Stimulated activated CD8-positive, alpha-beta memory T cell treated with anti-CD3 and anti-CD28 coated beads, Interleukin-7, amount 100 ng/mL, for 24 hours (primary cell): Measurements from ENCODE around the gene GJB6.
"Not testable (repeated sequence)": the region's sequence is repeated elsewhere in the genome, so short reads cannot be mapped to it uniquely, and the experiment has no call there.

Experiments
- DNase-seq: peaks from one replicate; pipeline ENCODE4 v3.0.0-alpha.2; 2020; ENCODE audit warnings: low read depth

The GJB6 gene

DNA sequence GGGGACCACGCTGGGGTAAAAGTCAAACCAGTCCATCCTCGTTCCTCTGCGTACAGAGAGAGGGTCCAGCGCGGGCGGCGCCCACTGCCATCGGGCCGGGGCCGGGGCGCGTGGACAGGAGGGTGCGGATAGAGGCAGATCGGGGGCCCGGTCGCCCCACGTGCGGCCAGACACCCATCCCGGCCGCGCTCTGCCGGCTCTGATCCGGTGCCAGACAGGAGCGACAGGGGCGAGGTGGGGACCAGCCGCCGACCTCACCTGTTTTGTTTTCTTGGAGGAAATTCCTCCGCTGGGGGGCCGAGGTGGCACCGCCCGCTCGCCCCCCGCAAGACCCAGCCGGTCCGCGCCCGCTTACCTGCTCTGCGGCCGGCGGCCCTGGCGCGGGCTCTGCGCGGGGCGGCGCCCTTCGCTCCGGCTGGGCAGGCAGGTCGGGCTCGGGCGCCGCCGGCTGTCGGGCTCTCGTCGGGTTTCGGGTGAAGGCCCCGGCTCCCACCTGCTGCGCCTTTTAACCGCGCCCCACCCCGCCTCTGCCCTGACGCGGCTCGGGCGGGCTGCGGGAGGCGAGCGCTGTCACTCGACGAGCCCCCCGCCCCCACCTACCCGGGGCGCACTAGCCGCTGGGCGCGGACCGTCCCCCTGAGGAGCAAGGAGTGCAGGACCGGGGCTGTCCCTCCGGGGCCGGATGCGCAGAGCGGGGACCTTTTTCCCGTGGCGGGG, at the start of gene GJB6:
GJB6 (minus strand) TSS at position 481 of the 717 bp plus-strand sequence. CDS start 8,839 bp downstream, outside the sequence.
- no peak for DNase-seq

DNA sequence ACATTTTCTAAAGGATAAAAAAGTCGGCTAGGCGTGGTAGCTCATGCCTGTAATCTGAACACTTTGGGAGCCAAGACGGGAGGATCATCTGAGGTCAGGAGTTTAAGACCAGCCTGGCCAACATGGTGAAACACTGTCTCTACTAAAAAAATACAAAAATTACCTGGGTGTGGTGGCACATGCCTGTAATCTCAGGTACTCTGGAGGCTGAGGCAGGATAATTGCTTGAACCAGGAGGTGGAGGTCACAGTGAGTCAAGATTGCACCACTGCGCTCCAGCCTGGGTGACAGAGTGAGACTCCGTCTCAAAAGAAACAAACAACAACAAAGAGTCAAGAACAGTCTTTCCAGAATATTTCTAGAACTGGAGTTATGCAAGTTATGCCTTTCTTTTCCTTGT, 44.8 kb upstream of the GJB6 start:
- DNase-seq, result not testable (repeated sequence)

DNA sequence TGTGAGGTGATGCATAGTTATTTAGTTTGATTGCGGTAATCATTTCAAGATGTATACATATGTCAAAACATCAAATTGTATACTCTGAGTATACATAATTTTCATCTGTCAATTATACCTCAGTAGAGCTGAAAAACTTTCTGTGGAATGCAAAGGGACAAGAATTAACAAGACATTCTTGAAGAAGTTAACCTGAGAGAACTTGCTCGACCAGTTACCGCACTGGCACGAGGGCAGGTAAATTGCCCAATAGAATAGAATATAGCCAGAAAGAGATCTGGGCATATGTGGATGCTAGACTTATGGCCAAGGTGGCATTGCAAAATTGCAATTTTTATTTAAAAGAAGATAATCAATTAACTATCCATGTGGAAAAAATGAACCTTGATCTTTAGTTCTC, 42.3 kb upstream of the GJB6 start:
- DNase-seq, result no peak

DNA sequence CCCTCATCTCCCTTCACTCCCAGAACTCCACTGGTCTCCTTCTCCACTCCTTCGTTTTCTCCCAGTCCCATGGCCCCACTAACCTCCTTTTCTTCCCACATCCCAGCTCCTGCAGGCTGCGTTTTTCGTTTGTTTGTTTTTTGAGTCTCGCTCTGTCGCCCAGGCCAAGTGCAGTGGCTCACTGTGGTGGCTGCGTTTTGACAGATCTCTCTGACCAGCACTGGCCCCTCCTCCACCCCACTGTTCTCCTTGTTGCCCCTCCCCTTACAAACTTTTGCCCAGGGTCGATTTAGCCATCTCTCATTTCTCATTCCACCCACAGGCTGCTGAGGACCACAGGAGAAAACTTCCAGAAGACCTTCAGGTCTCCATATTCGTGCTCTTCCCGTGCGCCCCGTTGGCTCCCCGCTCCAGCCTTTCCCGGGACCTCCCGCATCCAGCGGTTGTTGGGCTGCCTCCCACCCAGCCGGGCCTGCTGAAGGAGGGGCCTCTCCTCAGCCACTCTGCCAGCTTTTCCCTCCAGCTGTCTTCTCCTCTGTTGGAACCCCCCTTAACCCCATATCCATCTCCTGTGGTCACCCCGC, 40.6 kb upstream of the GJB6 start:
- no peak for DNase-seq

DNA sequence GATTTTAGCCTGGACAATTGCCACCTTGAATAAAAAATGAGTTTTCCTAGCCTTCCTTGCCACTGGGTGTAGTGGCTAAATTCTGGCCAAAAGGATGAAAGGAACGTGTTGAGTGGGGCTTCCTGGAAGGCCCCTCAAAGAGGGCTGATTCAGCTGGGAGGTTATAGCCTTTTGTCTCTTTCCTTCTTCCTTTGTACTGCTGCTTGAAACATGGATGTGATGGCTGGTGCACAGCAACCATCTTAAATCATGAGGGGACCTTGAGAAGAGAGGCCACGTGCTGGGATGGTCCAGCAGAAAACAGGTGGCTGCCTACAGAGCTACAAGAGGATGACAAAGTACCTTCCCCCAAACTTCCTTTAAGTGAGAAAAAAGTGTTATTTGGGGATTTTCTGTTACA, 40.0 kb upstream of the GJB6 start:
- DNase-seq, result no peak

DNA sequence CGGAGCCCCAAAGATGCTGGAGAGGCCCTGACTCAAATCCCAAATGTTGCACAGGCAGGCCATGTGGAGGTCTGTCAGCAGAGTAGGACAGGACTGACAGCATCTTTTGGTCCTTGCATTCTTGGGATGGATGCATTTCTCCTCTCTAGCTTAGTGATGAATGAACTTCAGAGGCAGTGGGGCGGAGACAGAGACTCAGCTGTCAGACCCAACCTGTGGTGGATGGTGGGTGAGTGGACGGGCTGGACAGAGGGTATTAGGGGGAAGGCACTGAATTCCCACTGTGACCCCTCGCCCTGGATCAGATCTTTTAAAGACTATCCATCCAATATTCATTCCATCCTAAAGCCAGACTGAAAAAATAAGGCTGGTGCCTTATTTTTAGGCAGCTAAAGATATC, 39.3 kb upstream of the GJB6 start:
- DNase-seq, result no peak

DNA sequence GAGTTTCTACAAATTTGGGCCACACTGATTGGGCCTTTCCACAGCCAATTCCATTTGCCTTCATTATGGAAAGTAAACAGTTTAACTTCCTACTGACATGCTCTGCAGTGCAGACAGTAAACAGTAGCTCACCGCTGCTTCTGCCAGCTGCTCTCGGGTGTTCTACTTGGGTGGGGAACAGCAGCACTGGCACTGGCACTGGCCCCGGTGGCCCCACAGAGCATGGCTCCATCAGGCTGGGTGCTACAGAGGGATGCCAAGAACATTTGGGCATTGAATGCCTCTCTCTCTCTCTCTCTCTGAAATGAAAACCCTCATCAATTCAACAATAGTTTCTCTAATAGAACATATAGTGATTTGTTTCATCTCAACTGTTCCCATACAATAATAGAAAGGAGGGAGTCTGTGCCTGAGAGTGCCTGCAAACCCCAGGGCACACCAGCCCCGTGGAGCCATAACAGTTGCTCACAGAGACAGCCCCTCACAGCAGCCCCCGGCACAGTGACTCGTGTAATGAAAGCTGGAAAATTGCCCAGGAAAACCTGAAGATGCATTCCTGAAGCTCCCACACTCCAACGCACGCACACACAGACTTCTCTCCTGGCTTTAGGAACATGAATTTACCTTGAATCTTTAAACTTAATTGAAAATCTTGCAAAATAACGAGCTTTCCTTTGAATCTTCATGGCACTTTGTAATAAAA, 38.2 kb upstream of the GJB6 start:
- DNase-seq, result no peak

DNA sequence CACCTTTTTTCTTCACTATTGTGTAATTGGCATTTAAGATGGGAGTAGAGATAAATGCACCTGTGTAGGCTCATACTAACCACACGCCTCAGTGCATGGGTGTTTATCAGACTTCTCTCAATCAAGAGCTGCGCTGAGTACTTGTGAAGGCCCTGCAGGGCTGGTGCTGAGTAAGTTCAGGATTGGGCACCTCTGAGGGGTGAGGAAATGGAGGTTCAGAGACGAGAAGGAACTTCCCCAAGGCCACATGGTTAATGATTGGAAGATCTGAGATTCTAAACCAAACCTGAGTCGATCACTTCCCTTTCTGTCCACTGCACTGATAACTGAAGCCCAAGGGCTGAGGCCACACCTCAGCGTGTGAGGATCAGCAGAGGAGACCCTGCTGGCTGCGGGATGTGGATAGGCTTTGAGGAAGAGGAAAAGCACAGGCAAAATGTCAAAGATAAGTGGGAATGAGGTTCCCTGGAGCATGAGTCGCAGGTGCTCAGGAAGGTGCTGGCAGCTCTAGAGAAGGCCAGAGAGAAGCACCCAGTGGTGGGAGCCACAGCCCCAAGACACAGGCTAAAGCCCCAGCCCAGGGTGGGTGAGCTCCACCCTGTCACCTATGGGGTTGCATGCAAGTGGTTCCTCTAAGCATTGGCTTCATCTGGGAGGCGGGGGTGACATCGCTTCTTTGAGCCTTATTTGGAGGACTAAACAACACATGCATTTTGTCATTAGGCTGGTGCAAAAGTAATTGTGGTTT, 32.3 kb upstream of the GJB6 start:
- no peak for DNase-seq

DNA sequence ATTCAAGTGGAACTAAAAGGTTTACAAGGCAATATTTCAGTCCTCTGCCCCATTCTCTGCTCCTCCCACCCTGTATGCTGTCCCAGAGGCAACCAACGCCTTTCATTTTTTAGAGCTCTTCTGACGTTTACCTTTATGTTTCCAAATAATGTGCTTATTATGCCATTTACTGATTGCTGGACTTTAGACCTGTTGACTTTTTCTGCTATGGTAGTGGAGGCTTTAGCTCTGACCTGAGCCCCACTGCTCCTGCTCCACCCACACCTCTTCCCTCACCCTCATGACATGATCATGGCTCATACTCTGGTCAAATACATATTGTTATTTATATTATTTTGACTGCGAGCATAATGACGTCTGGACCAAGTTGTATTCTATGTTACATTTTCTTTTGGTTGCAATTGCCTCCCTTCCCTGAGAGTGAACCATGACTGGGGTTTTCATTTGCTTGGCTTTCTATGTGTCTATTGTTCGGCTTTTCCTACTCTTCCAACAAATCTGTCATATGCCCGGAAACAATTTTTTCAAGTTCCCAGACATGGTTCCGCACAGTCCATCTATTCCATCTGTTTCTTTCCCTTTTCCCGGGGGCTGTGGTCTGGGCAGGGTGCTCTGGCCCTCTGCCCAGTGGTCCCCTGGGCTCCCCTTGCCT, 31.4 kb upstream of the GJB6 start:
- no peak for DNase-seq

DNA sequence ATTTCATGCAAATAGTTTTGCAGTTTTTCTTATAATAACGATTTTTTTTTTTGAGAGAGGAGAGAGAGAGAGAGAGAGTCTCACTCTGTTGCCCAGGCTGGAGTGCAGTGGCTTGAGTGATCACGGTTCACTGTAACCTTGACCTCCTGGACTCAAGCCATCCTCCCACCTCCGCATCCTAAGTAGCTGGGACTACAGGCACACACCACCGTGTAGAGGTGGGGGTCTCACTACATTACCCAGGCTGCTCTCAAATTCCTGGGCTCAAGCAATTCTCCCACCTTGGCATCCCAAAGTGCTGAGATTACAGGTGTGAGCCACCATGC, 26.8 kb upstream of the GJB6 start:
- DNase-seq, result no peak

DNA sequence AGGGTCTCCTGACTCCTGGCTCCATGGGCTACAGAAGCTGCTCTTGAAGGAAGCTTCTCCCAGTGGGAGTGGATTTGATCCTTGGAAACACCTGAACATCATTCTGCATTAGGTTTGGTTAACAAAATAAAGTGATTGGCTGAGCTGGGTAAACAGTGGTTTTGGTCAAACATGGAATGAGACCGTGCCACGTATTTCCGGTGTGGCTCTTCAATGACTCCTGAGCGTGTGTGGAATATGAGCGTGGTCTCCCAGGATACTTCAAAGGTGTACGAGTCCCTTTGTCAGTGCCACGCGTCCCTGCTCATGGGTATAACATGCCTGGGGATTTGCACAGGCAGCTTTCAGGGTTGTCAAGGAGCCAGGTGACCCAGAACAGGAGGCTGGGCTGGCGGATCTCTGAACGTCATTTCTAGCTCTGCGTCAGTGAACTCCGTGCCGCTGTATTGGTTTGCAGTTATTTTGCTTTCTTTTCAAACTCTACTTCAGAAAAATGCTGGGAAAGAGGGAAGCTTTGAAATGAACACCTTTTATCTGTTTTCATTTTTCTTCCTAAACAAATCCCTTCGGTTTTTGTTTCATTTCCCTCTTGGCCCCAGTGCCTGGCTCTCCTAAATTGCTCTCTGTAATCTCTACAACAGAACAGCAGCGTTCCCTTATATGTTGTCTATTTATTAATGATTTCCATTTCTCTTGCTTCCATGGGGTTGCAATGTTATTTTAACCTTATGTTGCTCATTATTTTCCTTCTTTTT, 26.3 kb upstream of the GJB6 start:
- no peak for DNase-seq

DNA sequence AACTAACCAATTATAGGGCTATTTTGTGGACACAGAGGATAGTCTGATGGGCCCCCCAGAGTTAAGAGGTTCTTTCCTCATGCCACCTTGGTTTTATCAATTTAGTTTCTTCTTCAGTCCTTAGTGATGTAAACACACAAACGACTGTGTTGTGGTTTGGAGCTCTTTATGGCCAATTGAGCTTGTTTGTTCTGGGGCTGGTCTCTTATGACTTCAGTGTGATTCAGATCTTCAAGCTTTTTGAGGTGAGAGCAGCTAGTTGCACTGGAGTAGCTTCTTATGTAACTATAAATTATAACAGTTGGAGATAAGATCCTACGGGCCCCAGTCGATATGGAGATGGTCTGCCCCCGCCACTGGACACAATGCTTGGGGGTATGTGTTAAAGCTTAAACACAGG, 22.0 kb upstream of the GJB6 start:
- no peak for DNase-seq

DNA sequence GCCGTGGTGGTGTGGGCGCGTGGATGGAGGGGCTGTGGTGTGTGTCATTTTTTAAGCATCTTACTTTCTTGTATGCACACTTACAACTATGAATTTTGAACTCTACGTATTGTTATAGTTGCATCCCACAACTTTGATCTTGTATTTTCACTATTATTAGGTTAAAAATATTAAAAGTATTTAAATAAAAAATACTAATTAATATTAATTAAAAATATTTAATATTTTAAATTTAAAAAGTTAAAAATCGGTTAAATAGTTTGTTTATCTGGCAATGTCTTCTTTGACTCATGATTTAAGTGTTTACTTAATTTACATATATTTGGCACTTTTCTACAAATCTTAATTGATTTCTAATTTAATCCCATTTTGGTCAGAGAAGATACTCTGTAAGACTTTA, 17.8 kb upstream of the GJB6 start:
- no peak for DNase-seq

DNA sequence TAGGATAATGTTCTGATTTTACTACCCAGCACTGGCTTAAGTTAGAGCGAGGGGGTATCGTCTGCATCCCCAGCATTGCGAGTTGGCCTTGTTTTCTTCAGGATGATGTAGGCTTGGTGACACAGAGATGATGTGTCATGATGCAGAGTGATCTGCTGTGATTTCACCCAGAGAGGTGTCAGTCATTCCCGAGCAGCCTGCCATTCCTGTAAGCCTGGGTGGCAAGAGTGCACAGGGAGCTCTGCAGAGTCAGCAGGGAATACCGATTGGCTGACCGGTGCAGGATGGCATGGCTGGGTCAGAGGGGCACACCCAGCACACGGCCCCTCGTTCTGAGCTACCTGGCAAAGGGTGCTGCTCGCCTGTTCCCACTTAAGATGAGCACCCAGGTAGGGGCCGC, 15.8 kb upstream of the GJB6 start:
- DNase-seq, result no peak

DNA sequence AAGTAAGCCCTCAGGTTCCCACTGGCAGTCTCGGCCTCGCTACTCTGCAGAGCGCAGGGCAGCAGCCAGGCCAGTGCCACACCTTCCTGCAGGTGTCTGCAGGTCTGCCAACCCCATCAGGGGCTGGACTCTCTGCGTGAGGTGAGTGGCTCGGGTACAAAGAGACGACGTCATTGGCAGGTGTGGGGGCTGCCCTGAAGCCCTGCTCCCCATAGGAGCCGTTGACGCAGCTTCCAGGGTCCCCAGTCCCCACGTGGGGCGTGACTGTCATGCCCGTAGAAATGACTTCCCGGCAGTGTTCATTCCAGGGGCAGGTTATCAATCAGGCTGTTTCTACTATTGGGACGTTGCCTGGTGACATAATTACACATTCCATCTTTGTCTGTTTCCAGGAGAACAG, 15.3 kb upstream of the GJB6 start:
- DNase-seq, result no peak

DNA sequence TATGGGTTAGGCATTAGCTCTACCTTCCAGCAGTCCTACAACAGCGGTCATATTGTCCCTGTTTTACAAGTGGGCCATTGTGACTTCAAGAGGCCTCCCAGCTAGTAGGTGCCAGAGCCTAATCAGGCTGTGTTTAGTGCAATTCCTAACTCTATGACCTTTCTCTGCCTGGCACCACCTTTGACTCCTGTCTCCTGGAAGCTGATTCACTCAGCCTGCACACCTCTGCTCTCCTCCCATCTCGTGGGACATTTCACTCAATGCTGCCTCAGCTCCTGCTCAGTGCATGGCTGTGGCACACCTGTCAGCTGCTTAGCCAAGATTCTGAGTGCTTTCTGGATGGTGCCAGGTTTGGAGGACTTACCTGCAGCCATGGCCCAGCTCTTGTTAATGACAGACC, 9.5 kb upstream of the GJB6 start:
- no peak for DNase-seq

DNA sequence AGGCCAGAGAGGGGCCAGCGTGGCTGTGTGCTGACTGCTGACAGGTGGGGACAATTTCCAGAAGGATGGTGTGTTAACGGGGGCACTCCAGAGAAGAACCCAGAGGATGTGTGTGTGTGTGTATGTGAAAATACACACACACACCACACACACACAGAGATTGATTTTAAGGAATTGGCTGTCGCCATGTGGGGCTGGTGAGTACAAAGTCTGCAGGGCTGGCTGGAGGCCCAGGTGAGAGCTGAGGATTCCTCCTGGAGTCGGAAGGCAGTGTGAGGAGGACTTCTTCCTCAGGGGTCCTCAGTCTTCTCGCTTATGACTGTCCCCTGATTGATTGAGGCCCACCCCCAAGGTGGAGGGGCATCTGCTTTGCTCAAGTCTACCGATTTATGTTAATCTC, 7.6 kb upstream of the GJB6 start:
- DNase-seq, result no peak

DNA sequence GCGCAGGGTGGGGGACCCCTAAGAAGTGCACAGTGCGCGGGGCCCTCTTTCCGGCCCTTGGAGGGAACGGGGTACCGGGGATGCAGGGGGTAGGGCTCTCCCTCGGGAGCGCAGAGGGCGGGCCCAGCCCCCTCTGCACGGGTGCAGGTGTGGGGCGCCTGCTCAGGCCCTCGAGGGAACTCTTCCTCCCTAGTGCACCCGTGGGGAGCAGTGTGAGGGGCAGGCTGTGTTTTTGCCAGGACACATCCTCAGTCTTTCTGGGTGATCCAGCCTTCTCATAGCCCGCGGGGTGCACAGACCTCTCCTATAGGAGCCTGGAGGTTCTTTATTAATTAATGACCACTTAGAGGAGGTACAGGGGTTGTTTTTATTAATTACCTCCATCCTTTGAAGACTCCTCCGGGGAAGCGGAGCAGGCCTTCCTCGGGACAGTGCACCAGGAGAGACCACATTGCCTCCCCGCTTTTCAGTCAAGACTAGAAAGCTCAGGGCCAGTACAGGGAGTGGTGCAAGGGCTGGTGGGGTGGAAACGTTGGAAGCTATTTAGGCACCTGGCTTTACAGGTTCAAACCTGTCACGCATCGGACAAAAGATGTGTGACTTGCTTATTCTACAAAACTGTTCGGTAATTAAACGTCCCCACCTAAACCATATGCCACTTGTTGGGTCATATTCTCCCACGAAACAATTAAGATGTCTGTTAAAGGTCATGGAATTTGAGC, 598 bp upstream of the GJB6 start:
- no peak for DNase-seq

DNA sequence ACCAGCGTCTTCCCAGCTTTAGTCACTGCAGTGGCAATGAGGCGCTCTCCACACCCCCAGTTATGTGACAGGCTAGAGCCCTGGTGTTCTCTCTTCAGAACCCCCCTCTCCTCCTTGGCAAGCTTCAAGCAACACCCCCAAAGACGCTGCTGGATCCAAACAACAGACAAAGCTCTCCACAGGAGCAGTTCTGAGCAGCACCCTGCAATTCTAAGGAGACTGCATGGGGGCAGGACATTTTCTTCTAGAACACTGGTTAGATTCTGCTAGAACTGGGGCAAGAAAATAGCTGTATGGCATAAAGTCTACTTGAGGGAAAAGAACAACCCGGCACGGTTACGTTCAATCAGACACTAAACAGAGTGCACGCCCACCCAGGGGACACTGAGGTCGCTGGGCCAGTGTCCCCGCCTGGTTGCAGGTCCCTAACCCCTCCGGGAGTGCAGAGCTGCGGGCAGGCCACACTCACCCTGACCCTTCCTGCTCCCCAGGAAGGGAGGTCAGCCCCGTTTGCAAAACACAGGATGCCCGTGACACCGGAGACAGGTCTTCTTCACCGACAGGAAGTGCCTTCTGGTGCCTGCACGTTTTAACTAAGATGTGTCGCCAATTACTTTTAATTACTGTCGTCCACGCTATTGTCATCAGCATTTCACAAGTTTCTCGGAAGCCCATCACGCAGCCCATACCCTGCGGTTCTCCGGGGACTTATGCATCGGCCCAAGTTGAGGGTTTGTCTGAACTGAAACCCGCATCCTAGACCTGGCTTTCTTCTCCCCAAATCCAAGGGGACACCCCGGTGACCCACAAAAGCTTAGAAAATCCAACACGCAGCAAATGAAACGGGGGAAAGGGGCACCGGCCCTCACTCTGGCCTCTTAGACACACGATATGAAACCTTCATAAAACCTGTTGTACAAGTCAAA, 943 bp downstream of the GJB6 start:
- DNase-seq, result no peak

DNA sequence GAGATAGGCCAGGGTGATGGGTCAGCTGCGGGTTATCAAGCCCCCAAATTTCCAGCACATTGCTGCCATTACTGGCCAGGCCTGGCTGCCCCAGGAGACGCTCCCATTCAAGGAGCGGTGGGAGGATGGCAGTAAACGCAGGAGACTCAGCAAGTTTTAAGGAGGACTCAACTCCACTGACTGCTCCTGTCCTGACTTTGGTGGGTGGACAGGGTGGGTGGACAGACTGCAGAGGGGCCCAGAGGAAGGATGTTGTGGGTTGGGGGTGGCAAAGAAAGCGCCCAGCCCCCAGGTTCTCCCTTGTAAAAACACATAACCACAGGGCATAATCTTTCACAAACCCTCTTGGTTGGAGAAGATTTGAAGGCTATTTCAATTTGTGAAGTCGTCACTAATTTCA, 4.4 kb downstream of the GJB6 start:
- no peak for DNase-seq
